Loucy (cell line): Measurements from ENCODE around the gene RMI2.

Experiments used
- H2AFZ ChIP-seq: fragments of 200-600 bp; sonication (generic); 2 replicates; pipeline ENCODE4 v1.6.0; 2016; ENCODE audit warnings: antibody characterized with exemption, mild to moderate bottlenecking, low read length, moderate library complexity
- H3F3A ChIP-seq: fragments of 200-600 bp; 2 replicates; pipeline ENCODE4 v1.6.0; 2016; ENCODE audit warnings: antibody characterized with exemption, low read depth, mild to moderate bottlenecking
- H3K27me3 ChIP-seq: fragments of 200-600 bp; sonication (generic); 2 replicates; pipeline ENCODE4 v1.6.1; 2014; ENCODE audit warnings: low read length, mild to moderate bottlenecking; ENCODE audit not compliant: insufficient read depth, poor library complexity, severe bottlenecking
- H3K36me3 ChIP-seq: fragments of 200-600 bp; sonication (generic); 2 replicates; pipeline ENCODE4 v1.6.1; 2016; ENCODE audit warnings: low read length; ENCODE audit not compliant: insufficient read depth
- H3K4me1 ChIP-seq: fragments of 200-600 bp; sonication (generic); 2 replicates; pipeline ENCODE4 v1.5.1; 2014; ENCODE audit warnings: low read length, mild to moderate bottlenecking; ENCODE audit not compliant: insufficient read depth, poor library complexity, severe bottlenecking
- H3K4me2 ChIP-seq: fragments of 200-600 bp; sonication (generic); 2 replicates; pipeline ENCODE4 v1.6.0; 2014; ENCODE audit warnings: antibody characterized with exemption, low read length, low read depth, mild to moderate bottlenecking; ENCODE audit not compliant: poor library complexity, severe bottlenecking
- H3K4me3 ChIP-seq: fragments of 200-600 bp; sonication (generic); 2 replicates; pipeline ENCODE4 v1.5.1; 2014; ENCODE audit warnings: low read length, mild to moderate bottlenecking, mixed read lengths; ENCODE audit not compliant: poor library complexity, severe bottlenecking
- H3K79me2 ChIP-seq: fragments of 200-600 bp; sonication (generic); 2 replicates; pipeline ENCODE4 v1.6.1; 2014; ENCODE audit warnings: low read length; ENCODE audit not compliant: insufficient read depth
- H3K9ac ChIP-seq: fragments of 200-600 bp; sonication (generic); 2 replicates; pipeline ENCODE4 v1.6.0; 2014; ENCODE audit warnings: mild to moderate bottlenecking, low read depth, low read length, moderate library complexity; ENCODE audit not compliant: poor library complexity, severe bottlenecking
- H3K9me2 ChIP-seq: fragments of 200-600 bp; sonication (generic); replicated peaks from 2 replicates; pipeline ENCODE4 v1.6.1; 2016; ENCODE audit warnings: low read depth, low read length, mixed read lengths
- H3K9me3 ChIP-seq: fragments of 200-600 bp; sonication (generic); 2 replicates; pipeline ENCODE4 v1.6.1; 2014; ENCODE audit warnings: mild to moderate bottlenecking, antibody characterized with exemption, low read length, low read depth; ENCODE audit not compliant: insufficient read depth
- H4K20me1 ChIP-seq: fragments of 200-600 bp; sonication (generic); 2 replicates; pipeline ENCODE4 v1.6.0; 2014; ENCODE audit warnings: antibody characterized with exemption, low read length, mild to moderate bottlenecking; ENCODE audit not compliant: insufficient read depth, poor library complexity, severe bottlenecking
- CTCF ChIP-seq: fragments of 200-600 bp; sonication (generic); conservative IDR thresholded peaks from 2 replicates; pipeline ENCODE4 v1.5.1; 2014; ENCODE audit warnings: mild to moderate bottlenecking, antibody characterized with exemption, low read length
- EZH2phosphoT487 ChIP-seq: fragments of 200-600 bp; IDR thresholded peaks from 2 replicates; pipeline ENCODE4 v1.6.1; 2018; ENCODE audit warnings: antibody characterized with exemption, mild to moderate bottlenecking, moderate library complexity, borderline replicate concordance

RMI2 gene

DNA sequence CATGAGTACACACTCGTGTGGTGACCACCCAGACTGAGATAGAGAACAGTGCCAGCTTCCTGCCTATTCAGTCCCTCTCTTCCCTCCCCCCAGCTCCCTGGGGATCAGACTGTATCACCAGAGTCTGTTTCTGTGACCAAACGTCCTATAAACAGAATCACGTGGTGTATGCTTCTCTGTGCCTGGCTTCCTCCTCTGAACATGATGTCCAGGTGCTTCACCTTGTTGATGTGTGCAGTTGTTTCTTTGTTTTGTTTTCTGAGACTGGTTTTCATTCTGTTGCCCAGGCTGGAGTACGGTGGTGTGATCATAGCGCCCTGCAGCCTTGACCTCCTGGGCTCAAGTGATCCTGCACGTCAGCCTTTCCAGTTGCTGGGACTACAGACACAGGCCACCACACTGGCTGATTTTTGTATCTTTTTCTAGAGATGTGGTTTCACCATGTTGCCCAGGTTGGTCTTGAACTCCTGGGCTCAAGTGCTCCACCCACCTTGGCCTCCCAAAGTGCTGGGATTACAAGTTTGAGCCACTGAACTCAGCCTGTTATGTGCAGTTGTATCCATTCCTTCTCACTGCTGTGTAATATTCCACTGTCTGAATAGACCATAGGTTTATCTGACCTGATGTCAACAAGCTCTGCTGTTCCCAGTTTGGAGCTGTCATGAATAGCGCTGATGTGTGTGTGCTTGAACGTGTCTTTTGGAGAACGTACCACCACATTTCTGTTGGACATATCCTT is 35.2 kb upstream of the RMI2 start:
- Histone ChIP-seq H3F3A (no peaks in the 10 kb centered on the region), H3K4me1 (peaks cover 35% of the 10 kb centered on the region), H3K9ac (no peak overlapping the region)

DNA sequence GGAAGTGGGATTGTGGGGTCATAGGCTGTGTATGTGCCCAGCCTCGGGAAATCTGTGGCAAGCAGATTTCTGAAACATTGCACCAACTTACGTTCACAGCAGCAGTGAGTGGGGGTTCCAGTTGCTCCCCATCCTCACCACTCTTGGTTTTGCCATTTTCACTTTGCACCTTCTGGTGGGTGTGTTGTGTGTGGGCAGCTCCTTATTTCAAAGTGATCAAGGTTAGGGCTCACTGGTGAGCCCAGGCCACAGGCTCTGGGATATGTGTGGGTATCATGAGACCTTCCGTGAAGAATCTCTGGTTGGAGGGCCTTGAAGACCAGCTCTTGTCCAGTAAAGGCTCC is 34.7 kb upstream of the RMI2 start:
- H3K4me3 ChIP-seq, result peak overlapping the region; percentile 39
- H3K9me3 ChIP-seq, result no peaks in the 10 kb centered on the region
- peaks cover 35% of the 10 kb centered on the region for H3K4me1 ChIP-seq
- no peaks in the 10 kb centered on the region for H3K27me3 ChIP-seq
- H3K36me3 ChIP-seq, result no peaks in the 10 kb centered on the region
- H3F3A ChIP-seq, result no peaks in the 10 kb centered on the region
- 0 out of 2 replicates have a peak overlapping the region, but pooled peaks have one; percentile 69 for H2AFZ ChIP-seq
- H4K20me1 ChIP-seq, result no peaks in the 10 kb centered on the region
- no peaks in the 10 kb centered on the region for H3K9me2 ChIP-seq
- no peaks in the 10 kb centered on the region for H3K79me2 ChIP-seq
- no peak for TF ChIP-seq EZH2phosphoT487
- TF ChIP-seq CTCF, result no peak
- H3K9ac ChIP-seq, result no peak overlapping the region
- H3K4me2 ChIP-seq, result peak overlapping the region; percentile 51

More for the DNA sequence above, 35.2 kb upstream of the RMI2 start:
- Histone ChIP-seq H3K4me2 (peak overlapping the region; percentile 51), H3K27me3 (no peaks in the 10 kb centered on the region), H3K79me2 (no peaks in the 10 kb centered on the region), H3K9me2 (no peaks in the 10 kb centered on the region), H4K20me1 (no peaks in the 10 kb centered on the region), H2AFZ (no peak overlapping the region; the same call in 1 of the 2 replicates), H3K4me3 (no peak overlapping the region), H3K9me3 (no peaks in the 10 kb centered on the region), H3K36me3 (no peaks in the 10 kb centered on the region)
- TF ChIP-seq EZH2phosphoT487, result no peak
- no peak for TF ChIP-seq CTCF

DNA sequence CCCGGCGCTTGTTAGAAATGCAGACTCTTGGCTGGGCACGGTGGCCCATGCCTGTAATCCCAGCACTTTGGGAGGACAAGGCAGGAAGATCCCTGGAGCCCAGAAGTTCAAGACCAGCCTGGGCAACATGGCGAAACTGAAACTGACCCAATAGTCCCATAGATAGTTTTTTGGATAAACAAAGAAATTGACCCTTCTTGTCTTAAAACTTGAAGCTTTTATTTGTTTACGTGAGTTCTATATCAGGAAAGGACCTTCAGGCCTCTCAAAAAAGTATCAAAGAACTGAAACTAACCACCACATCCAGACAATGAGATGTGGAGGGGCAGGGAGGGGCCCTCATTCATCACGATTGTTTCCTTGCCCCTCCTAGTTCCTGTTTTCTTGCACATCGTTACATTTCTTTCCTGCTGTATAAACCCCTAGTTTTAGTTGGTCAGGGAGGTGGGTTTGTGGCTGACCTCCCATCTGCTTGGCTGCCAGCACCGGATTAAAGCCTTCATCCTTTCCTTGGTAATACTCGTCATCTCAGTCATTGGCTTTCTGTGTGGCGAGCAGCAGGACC is 34.2 kb upstream of the RMI2 start:
- Histone ChIP-seq H3K79me2 (no peaks in the 10 kb centered on the region), H3K9me3 (no peaks in the 10 kb centered on the region), H3K4me3 (peak overlapping the region; percentile 39), H3K9me2 (no peaks in the 10 kb centered on the region), H4K20me1 (no peaks in the 10 kb centered on the region), H2AFZ (peak overlapping the region; percentile 69), H3K36me3 (no peaks in the 10 kb centered on the region), H3K27me3 (no peaks in the 10 kb centered on the region), H3K9ac (no peak overlapping the region), H3K4me1 (peaks cover 35% of the 10 kb centered on the region), H3K4me2 (peak overlapping the region; percentile 51), H3F3A (no peaks in the 10 kb centered on the region)
- no peak for TF ChIP-seq EZH2phosphoT487
- TF ChIP-seq CTCF, result no peak
